ENCODE measurements around the gene PRPF40A. TPM values are rescaled to one million over a fixed set of nuclear protein-coding genes. Genes with fewer than 3 reads are reported as not detected.

The PRPF40A gene
- total RNA-seq, 2 experiments from 2014 or later = 126 to 127 TPM

DNA sequence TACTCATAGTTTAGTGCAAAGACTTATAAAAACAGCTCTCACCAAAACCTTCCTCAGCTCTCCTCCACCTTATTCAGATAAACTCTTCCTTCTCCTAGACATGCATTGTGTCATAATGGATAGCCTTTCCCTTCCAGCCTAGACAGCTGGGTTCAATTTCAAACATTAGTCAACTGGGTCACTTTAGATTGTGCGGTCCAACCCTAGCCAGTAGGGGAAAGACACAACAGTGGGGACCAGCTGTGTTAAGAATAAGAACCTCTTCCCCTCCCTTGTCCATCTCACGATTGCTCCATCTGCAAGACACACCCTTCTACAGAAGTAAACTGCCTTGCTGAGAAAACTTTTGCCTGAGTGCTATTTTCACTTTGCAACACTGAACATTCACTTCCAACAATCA, 8.5 kb downstream of the PRPF40A start:
- Mint-ChIP-seq H3K4me3 (no peak overlapping the region), H3K9me3 (ENCODE audit: low read depth) (no peaks in the 10 kb centered on the region), H3K4me1 (peaks cover 34% of the 10 kb centered on the region), H3K36me3 (peaks cover 87% of the 10 kb centered on the region), H3K27ac (no peak overlapping the region), H3K27me3 (no peaks in the 10 kb centered on the region)
- CTCF ChIA-PET = interaction anchor here (5.2 kb wide), 1 partner anchor 7 kb away, joined by 35 read pairs; the partner anchor contains the start of gene PRPF40A
- ATAC-seq = no peak
- no peak for DNase-seq

DNA sequence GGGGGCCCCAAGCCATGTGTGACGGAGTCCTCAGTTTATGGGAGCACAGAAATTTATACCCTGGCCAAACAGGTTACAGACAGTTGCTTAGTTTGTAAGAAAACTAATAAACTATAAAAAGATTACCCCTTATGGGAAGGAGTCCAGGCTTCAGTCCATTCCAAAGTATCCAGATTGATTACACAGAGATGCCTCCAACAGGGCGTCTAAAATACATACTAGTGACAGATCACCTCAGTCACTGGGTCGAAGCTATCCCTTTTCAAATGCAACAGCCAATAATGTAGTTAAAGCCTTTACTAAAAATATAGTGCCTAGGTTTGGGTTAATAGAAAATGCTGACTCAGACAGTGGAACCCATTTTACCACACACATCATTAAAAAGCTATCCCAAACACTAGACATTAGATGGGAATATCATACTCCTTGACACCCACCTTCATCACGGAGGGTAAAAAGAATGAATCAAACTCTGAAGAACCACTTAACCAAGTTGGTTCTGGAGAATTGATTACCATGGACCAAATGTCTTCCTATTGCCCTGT, 10.7 kb downstream of the PRPF40A start:
- Mint-ChIP-seq H3K36me3 (peaks cover 93% of the 10 kb centered on the region), H3K27me3 (no peaks in the 10 kb centered on the region), H3K9me3 (ENCODE audit: low read depth) (peaks cover under 1% of the 10 kb centered on the region), H3K4me3 (no peak overlapping the region), H3K27ac (no peak overlapping the region), H3K4me1 (peaks cover 18% of the 10 kb centered on the region)
- CTCF ChIA-PET = interaction anchor here (5.2 kb wide), 1 partner anchor 9 kb away, joined by 35 read pairs; the partner anchor contains the start of gene PRPF40A
- DNase-seq (no peak), ATAC-seq (no peak)

DNA sequence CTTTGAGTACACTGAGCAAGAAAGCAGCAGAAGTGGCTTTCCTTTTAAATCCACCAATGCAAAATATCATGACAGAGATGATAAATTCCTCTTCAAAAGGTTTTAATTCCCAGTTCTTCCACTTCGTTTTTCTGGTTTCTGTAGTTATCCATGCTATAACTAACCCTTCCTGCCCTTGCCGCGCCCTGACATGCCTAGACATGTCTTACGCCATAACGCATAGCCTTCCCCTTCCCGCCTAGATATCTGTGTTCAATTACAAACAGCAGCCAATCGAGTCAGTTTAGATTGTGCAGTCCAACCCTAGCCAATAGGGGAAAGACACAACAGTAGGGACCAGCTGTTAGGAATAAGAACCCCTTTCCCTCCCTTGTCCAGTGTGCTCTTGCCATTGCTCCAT, 16.1 kb downstream of the PRPF40A start:
- ATAC-seq = no peak
- no peak overlapping the region for H3K27ac Mint-ChIP-seq
- peaks cover 5% of the 10 kb centered on the region for H3K9me3 Mint-ChIP-seq (ENCODE audit: low read depth)
- peaks cover 14% of the 10 kb centered on the region for H3K4me1 Mint-ChIP-seq
- peaks cover 67% of the 10 kb centered on the region for H3K36me3 Mint-ChIP-seq
- CTCF ChIA-PET = no interaction called here
- no peaks in the 10 kb centered on the region for H3K27me3 Mint-ChIP-seq
- H3K4me3 Mint-ChIP-seq = no peak overlapping the region
- no peak for DNase-seq

DNA sequence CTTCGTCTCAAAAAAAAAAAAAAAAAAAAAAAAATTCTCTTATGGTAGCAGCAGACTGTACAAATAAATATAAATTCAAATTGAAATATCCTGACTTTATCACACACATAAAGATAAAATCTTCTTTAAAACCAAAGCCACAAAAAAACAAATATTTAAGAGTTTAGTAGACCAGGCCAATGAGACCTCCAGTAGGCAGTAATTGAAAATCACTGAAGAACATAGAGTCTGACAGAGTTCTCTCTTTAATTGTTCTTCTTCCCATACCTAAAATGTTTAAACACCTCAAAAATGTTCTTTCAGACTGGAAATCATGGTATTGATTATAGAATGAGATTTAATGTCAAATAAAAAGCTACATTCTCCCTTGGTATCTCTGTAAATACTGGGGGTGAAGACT, 20.8 kb downstream of the PRPF40A start:
- ATAC-seq (no peak), DNase-seq (no peak)
- peaks cover 33% of the 10 kb centered on the region for H3K36me3 Mint-ChIP-seq
- no peak overlapping the region for H3K27ac Mint-ChIP-seq
- H3K9me3 Mint-ChIP-seq (ENCODE audit: low read depth) = peaks cover 4% of the 10 kb centered on the region
- peaks cover 36% of the 10 kb centered on the region for H3K4me1 Mint-ChIP-seq
- CTCF ChIA-PET = interaction anchor here (2.1 kb wide), 1 partner anchor 20 kb away, joined by 6 read pairs; the partner anchor contains the start of gene PRPF40A
- H3K27me3 Mint-ChIP-seq = no peaks in the 10 kb centered on the region
- no peak overlapping the region for H3K4me3 Mint-ChIP-seq

- Mint-ChIP-seq H3K4me3 (peak overlapping the region; percentile 13), H3K27ac (peak overlapping the region; percentile 63), H3K27me3 (no peaks in the 10 kb centered on the region), H3K4me1 (peaks cover 33% of the 10 kb centered on the region), H3K36me3 (peaks cover 30% of the 10 kb centered on the region), H3K9me3 (ENCODE audit: low read depth) (no peaks in the 10 kb centered on the region)
- DNase-seq (no peak), ATAC-seq (no peak)
- CTCF ChIA-PET = interaction anchor here (2.1 kb wide), 1 partner anchor 20 kb away, joined by 6 read pairs; the partner anchor contains the start of gene PRPF40A
Observed at GRCh38 chr2:152695763-152696162, 21.5 kb downstream of the PRPF40A start.

- Mint-ChIP-seq H3K36me3 (peaks cover 21% of the 10 kb centered on the region), H3K27ac (peak overlapping the region; percentile 98), H3K27me3 (no peaks in the 10 kb centered on the region), H3K9me3 (ENCODE audit: low read depth) (no peaks in the 10 kb centered on the region), H3K4me1 (peaks cover 33% of the 10 kb centered on the region), H3K4me3 (peak overlapping the region; percentile 83)
- DNase-seq = peak; percentile 79
- ATAC-seq = peak; percentile 86
- CTCF ChIA-PET = interaction anchor here (2.1 kb wide), 1 partner anchor 21 kb away, joined by 11 read pairs; no protein-coding TSS in a partner anchor
Observed at GRCh38 chr2:152694161-152694661, 23.1 kb downstream of the PRPF40A start.

- H3K36me3 Mint-ChIP-seq = peaks cover 20% of the 10 kb centered on the region
- H3K27me3 Mint-ChIP-seq = no peaks in the 10 kb centered on the region
- peaks cover 33% of the 10 kb centered on the region for H3K4me1 Mint-ChIP-seq
- DNase-seq (no peak), ATAC-seq (peak; percentile 70)
- peak overlapping the region; percentile 98 for H3K27ac Mint-ChIP-seq
- H3K4me3 Mint-ChIP-seq = no peak overlapping the region
- H3K9me3 Mint-ChIP-seq (ENCODE audit: low read depth) = no peaks in the 10 kb centered on the region
- CTCF ChIA-PET = interaction anchor here (2.1 kb wide), 1 partner anchor 22 kb away, joined by 11 read pairs; no protein-coding TSS in a partner anchor
Observed at GRCh38 chr2:152693033-152693432, 24.2 kb downstream of the PRPF40A start.

- Mint-ChIP-seq H3K9me3 (ENCODE audit: low read depth) (no peaks in the 10 kb centered on the region), H3K4me1 (peaks cover 23% of the 10 kb centered on the region), H3K36me3 (peaks cover 24% of the 10 kb centered on the region), H3K27ac (no peak overlapping the region), H3K4me3 (no peak overlapping the region), H3K27me3 (no peaks in the 10 kb centered on the region)
- CTCF ChIA-PET = no interaction called here
- no peak for DNase-seq
- ATAC-seq = no peak
Observed at GRCh38 chr2:152686321-152686720, 30.9 kb downstream of the PRPF40A start.

GRCh38 chr2:152683400-152683799, 33.9 kb downstream of the PRPF40A start:
- CTCF ChIA-PET = interaction anchor here (1.4 kb wide), 1 partner anchor 658 kb away, joined by 4 read pairs; no protein-coding TSS in a partner anchor
- H3K27ac Mint-ChIP-seq = no peak overlapping the region
- no peak overlapping the region for H3K4me3 Mint-ChIP-seq
- no peaks in the 10 kb centered on the region for H3K9me3 Mint-ChIP-seq (ENCODE audit: low read depth)
- no peak for DNase-seq
- H3K36me3 Mint-ChIP-seq = peaks cover 32% of the 10 kb centered on the region
- H3K27me3 Mint-ChIP-seq = no peaks in the 10 kb centered on the region
- ATAC-seq = no peak
- peaks cover 21% of the 10 kb centered on the region for H3K4me1 Mint-ChIP-seq

DNA sequence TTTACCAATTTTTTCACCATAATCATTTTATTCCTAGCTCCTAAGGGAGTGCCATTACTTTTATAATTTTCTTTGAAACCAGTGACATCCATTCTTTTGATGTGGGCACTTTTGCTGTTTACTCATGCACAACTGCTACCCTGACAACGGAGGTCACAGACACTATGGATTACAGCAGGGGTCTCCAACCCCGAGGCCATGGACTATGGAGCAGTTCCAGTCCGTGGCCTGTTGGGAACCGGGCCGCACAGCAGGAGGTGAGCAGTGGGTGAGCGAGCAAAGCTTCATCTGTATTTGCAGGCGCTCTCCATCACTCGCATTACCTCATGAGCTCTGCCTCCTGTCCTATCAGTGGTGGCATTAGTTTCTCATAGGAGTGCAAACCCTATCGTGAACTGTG, 34.6 kb downstream of the PRPF40A start:
- no peak for ATAC-seq
- no peak overlapping the region for H3K27ac Mint-ChIP-seq
- CTCF ChIA-PET = no interaction called here
- peaks cover 32% of the 10 kb centered on the region for H3K36me3 Mint-ChIP-seq
- no peaks in the 10 kb centered on the region for H3K27me3 Mint-ChIP-seq
- peaks cover 21% of the 10 kb centered on the region for H3K4me1 Mint-ChIP-seq
- H3K9me3 Mint-ChIP-seq (ENCODE audit: low read depth) = no peaks in the 10 kb centered on the region
- DNase-seq = no peak
- H3K4me3 Mint-ChIP-seq = no peak overlapping the region

DNA sequence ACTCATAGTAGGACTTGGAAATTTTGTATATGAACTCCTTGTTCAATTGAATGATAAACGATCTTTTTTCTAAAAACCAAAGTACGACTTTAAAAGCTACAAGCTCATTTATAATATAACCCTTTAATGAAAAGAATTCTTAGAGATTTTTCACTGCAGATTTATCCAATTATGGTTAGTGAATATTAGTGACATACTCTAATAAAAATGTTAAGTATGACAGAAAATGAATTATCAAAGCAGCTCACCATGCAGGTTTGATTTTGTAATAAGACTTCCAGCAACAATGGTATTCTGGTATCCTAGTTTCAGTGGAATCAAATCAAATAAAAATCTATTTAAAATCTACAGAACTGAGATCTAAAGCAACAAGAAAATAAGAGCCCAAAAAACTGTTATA, 38.5 kb downstream of the PRPF40A start:
- Mint-ChIP-seq H3K36me3 (peaks cover 34% of the 10 kb centered on the region), H3K4me3 (no peak overlapping the region), H3K27ac (no peak overlapping the region), H3K27me3 (no peaks in the 10 kb centered on the region), H3K4me1 (peaks cover 6% of the 10 kb centered on the region), H3K9me3 (ENCODE audit: low read depth) (no peaks in the 10 kb centered on the region)
- CTCF ChIA-PET = no interaction called here
- ATAC-seq (no peak), DNase-seq (no peak)

DNA sequence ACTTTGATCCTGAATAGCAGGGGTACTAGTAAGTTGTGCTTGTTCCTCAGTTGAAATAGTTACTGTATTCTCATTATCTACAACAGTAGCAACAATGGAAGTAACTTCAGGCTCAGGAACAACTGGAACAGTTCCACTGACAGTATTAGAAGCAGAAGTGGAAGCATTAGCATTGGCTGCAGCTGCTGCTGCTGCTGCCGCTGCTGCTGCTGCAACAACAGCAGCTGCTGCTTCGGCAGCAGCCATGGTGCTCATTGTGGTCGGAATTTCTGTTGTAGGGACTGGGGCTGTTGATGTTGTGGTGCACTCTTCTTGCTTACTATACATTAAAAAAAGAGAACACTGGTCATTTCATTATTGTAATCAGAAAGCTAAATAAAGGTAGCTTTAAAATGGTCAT, 40.8 kb downstream of the PRPF40A start:
- no peaks in the 10 kb centered on the region for H3K9me3 Mint-ChIP-seq (ENCODE audit: low read depth)
- DNase-seq (no peak), ATAC-seq (no peak)
- no peaks in the 10 kb centered on the region for H3K27me3 Mint-ChIP-seq
- peaks cover 4% of the 10 kb centered on the region for H3K4me1 Mint-ChIP-seq
- no peak overlapping the region for H3K4me3 Mint-ChIP-seq
- H3K36me3 Mint-ChIP-seq = peaks cover 36% of the 10 kb centered on the region
- CTCF ChIA-PET = interaction anchor here (1.1 kb wide), 1 partner anchor 40 kb away, joined by 3 read pairs; no protein-coding TSS in a partner anchor
- H3K27ac Mint-ChIP-seq = no peak overlapping the region

- CTCF ChIA-PET = no interaction called here
- Mint-ChIP-seq H3K4me3 (no peak overlapping the region), H3K36me3 (peaks cover 34% of the 10 kb centered on the region), H3K9me3 (ENCODE audit: low read depth) (no peaks in the 10 kb centered on the region), H3K27me3 (no peaks in the 10 kb centered on the region), H3K27ac (no peak overlapping the region), H3K4me1 (peaks cover 4% of the 10 kb centered on the region)
- no peak for DNase-seq
- no peak for ATAC-seq
Observed at GRCh38 chr2:152674334-152674733, 42.9 kb downstream of the PRPF40A start.

- no peak overlapping the region for H3K27ac Mint-ChIP-seq
- H3K36me3 Mint-ChIP-seq = peaks cover 57% of the 10 kb centered on the region
- CTCF ChIA-PET = interaction anchor here (1.0 kb wide), 1 partner anchor 12 kb away, joined by 3 read pairs; no protein-coding TSS in a partner anchor
- no peaks in the 10 kb centered on the region for H3K4me1 Mint-ChIP-seq
- no peaks in the 10 kb centered on the region for H3K9me3 Mint-ChIP-seq (ENCODE audit: low read depth)
- H3K4me3 Mint-ChIP-seq = no peak overlapping the region
- DNase-seq (no peak), ATAC-seq (no peak)
- no peaks in the 10 kb centered on the region for H3K27me3 Mint-ChIP-seq
Observed at GRCh38 chr2:152664725-152665124, 52.5 kb downstream of the PRPF40A start.
